Urinary bladder (tissue), 4 donors: ENCODE results near the gene HMGN4. TPM values are rescaled to one million over a fixed set of nuclear protein-coding genes. Genes with fewer than 3 reads are reported as not detected.

ENCODE experiments used
- DNase-seq: peaks from one replicate; pipeline ENCODE4 v3.0.0-alpha.2; 2015; ENCODE audit errors: extremely low spot score
- H3K27ac ChIP-seq: one replicate; pipeline ENCODE4 v1.5.1; 2013; ENCODE audit warnings: low read depth, mild to moderate bottlenecking, moderate library complexity
- H3K36me3 ChIP-seq: one replicate; pipeline ENCODE4 v1.6.1; 2013; ENCODE audit warnings: mild to moderate bottlenecking, moderate library complexity; ENCODE audit not compliant: insufficient read depth
- H3K4me1 ChIP-seq: one replicate; pipeline ENCODE4 v1.6.1; 2013; ENCODE audit warnings: mild to moderate bottlenecking, moderate library complexity; ENCODE audit not compliant: insufficient read depth
- H3K4me3 ChIP-seq: one replicate; pipeline ENCODE4 v1.5.1; 2013; ENCODE audit warnings: low read depth, low read length
- WGBS: extraction: QIAGEN DNeasy Blood & Tissue Kit; methylation state at CpG from one replicate; pipeline ENCODE4 v1.1.7; 2013; 5-methylcytosine and 5-hydroxymethylcytosine counted together
- polyA plus RNA-seq: library from polyadenylated mRNA; stranded (reverse); fragments of 200-250 nt; gene quantifications from one replicate; pipeline ENCODE4 v1.2.3, GENCODE V29; 2013
- small RNA-seq: library from RNA; depleted of rRNA; stranded (forward); fragments of <200 nt; gene quantifications from one replicate; pipeline ENCODE3, GENCODE V24; 2014
- total RNA-seq: library from RNA; depleted of rRNA; stranded (reverse); fragments of >200 nt; gene quantifications from one replicate; pipeline ENCODE4 v1.2.3, GENCODE V29; 2014
- donor health status: healthy with polysubstance abuse.
- donor health status: healthy.

HMGN4 gene
- total and polyA plus RNA-seq, 2 donors: 71.5 to 90.7 TPM

GRCh38 chr6:26594131-26594498, 55.9 kb downstream of the HMGN4 start:
- DNase-seq: no peak
- WGBS: 29% methylated on average over 6 of the region's 6 CpGs
- Histone ChIP-seq H3K36me3 (no peaks in the 10 kb centered on the region), H3K27ac (no peak overlapping the region), H3K4me3 (no peak overlapping the region), H3K4me1 (peaks cover 2% of the 10 kb centered on the region)

- peaks cover 2% of the 10 kb centered on the region for H3K4me1 ChIP-seq
- H3K27ac ChIP-seq: no peak overlapping the region
- DNase-seq: no peak
- no peaks in the 10 kb centered on the region for H3K36me3 ChIP-seq
- 17% methylated on average over 23 of the region's 23 CpGs for WGBS
- peak overlapping the region; percentile 11 for H3K4me3 ChIP-seq
Measured at GRCh38 chr6:26594730-26595632, 56.8 kb downstream of the HMGN4 start.

GRCh38 chr6:26595669-26596269, 57.6 kb downstream of the HMGN4 start:
- no peak for DNase-seq
- WGBS: under 1% methylated on average over 39 of the region's 39 CpGs
- peaks cover 2% of the 10 kb centered on the region for H3K4me1 ChIP-seq

More at GRCh38 chr6:26595669-26596269, 57.6 kb downstream of the HMGN4 start:
- H3K27ac ChIP-seq: peak overlapping the region; percentile 54
- H3K4me3 ChIP-seq: peak overlapping the region; percentile 46
- no peaks in the 10 kb centered on the region for H3K36me3 ChIP-seq

Small RNA genes within 50 kb of the gene (small RNA-seq; reads per million reads assigned to genes)
- gene RNU6-502P: not detected

Other genes starting within 250 kb of the HMGN4 start
- 13.6 TPM for gene BTN3A2, start 173.2 kb upstream of the HMGN4 start, total RNA-seq
- 23.9 TPM for gene BTN3A2, start 173.2 kb upstream of the HMGN4 start, polyA plus RNA-seq
- 10.8 TPM for gene BTN2A2, start 155.3 kb upstream of the HMGN4 start, total RNA-seq
- 9.6 TPM for gene BTN2A2, start 155.3 kb upstream of the HMGN4 start, polyA plus RNA-seq
- 39.8 TPM for gene BTN3A1, start 136.1 kb upstream of the HMGN4 start, total RNA-seq
- 13.3 TPM for gene BTN3A1, start 136.1 kb upstream of the HMGN4 start, polyA plus RNA-seq
- gene BTN3A3, start 97.9 kb upstream of the HMGN4 start, total RNA-seq: 37.6 TPM
- gene BTN3A3, start 97.9 kb upstream of the HMGN4 start, polyA plus RNA-seq: 16.1 TPM
- 15.8 TPM for gene BTN2A1, start 80.4 kb upstream of the HMGN4 start, total RNA-seq
- gene BTN2A1, start 80.4 kb upstream of the HMGN4 start, polyA plus RNA-seq: 38.0 TPM
- 0.16 TPM for gene BTN1A1, start 38.1 kb upstream of the HMGN4 start, total RNA-seq
- gene BTN1A1, start 38.1 kb upstream of the HMGN4 start, polyA plus RNA-seq: not detected
- 12.3 TPM for gene ABT1, start 58.6 kb downstream of the HMGN4 start, total RNA-seq
- 19.6 TPM for gene ABT1, start 58.6 kb downstream of the HMGN4 start, polyA plus RNA-seq
- 43.1 TPM for gene ZNF322, start 121.4 kb downstream of the HMGN4 start, total RNA-seq
- gene ZNF322, start 121.4 kb downstream of the HMGN4 start, polyA plus RNA-seq: 13.0 TPM